Right ventricle myocardium inferior (tissue), 1 donor: Measurements from ENCODE around the gene GPR176. TPM values are rescaled to one million over a fixed set of nuclear protein-coding genes. Genes with fewer than 3 reads are reported as not detected.

Source experiments
- ATAC-seq: fragments of 200-7000 bp; cut with Tn5 transposase; one replicate; pipeline ENCODE4 v1.9.1; 2020; ENCODE audit warnings: mild to moderate bottlenecking, moderate library complexity
- DNase-seq: peaks from one replicate; pipeline ENCODE4 v3.0.0; 2021; ENCODE audit errors: missing footprints
- intact Hi-C: fragments of 100-400 bp; cut with DNase I; formaldehyde crosslinking; loops from one replicate; pipeline ENCODE4 v1.11.0; 2022
- total RNA-seq: library from RNA; stranded (reverse); fragmentation: NEBNext Ultra II Directional; extraction: Animal tissue kit (Norgen Biotek cat#: 25700); gene quantifications from one replicate; pipeline ENCODE4 v1.2.1, GENCODE V29; 2021
- donor health status: DM: no; HTN: yes; CAD: no; lungs with severe emphysema.

The GPR176 gene
- total RNA-seq, 1 donor from 2014 or later = 1.8 TPM

- intact Hi-C loops = no loop called here
- ATAC-seq (no peak), DNase-seq (no peak)
Observed at GRCh38 chr15:39794954-39795353, 125.1 kb downstream of the GPR176 start.

GRCh38 chr15:39793923-39794322, 126.1 kb downstream of the GPR176 start:
- no peak for ATAC-seq
- DNase-seq = no peak
- intact Hi-C loops = loop anchor here (1.0 kb wide), 1 partner anchor 60 kb away; no protein-coding TSS in a partner anchor

GRCh38 chr15:39792844-39793335, 127.2 kb downstream of the GPR176 start:
- DNase-seq (no peak), ATAC-seq (no peak)
- intact Hi-C loops = loop anchor here (1.0 kb wide), 1 partner anchor 61 kb away; no protein-coding TSS in a partner anchor

GRCh38 chr15:39792025-39792843, 127.8 kb downstream of the GPR176 start:
- DNase-seq (no peak), ATAC-seq (peak; percentile 59)
- intact Hi-C loops = no loop called here

GRCh38 chr15:39789736-39790135, 130.3 kb downstream of the GPR176 start:
- intact Hi-C loops = loop anchor here (5.0 kb wide), 3 partner anchors 83 to 188 kb away; partner anchors contain the start of gene EIF2AK4
- ATAC-seq (no peak), DNase-seq (no peak)

GRCh38 chr15:39788800-39789565, 131.1 kb downstream of the GPR176 start:
- intact Hi-C loops = loop anchor here (5.0 kb wide), 3 partner anchors 83 to 188 kb away; partner anchors contain the start of gene EIF2AK4
- ATAC-seq (no peak), DNase-seq (no peak)

- no peak for DNase-seq
- ATAC-seq = no peak
- intact Hi-C loops = loop anchor here (5.0 kb wide), 3 partner anchors 84 to 189 kb away; partner anchors contain the start of gene EIF2AK4
Observed at GRCh38 chr15:39788108-39788507, 132.0 kb downstream of the GPR176 start.

GRCh38 chr15:39787479-39787878, 132.6 kb downstream of the GPR176 start:
- ATAC-seq (no peak), DNase-seq (no peak)
- intact Hi-C loops = loop anchor here (5.0 kb wide), 3 partner anchors 85 to 190 kb away; partner anchors contain the start of gene EIF2AK4

- no peak for DNase-seq
- no peak for ATAC-seq
- intact Hi-C loops = loop anchor here (5.0 kb wide), 3 partner anchors 86 to 191 kb away; partner anchors contain the start of gene EIF2AK4
Observed at GRCh38 chr15:39786447-39787056, 133.5 kb downstream of the GPR176 start.

GRCh38 chr15:39785841-39786240, 134.2 kb downstream of the GPR176 start:
- intact Hi-C loops = loop anchor here (5.0 kb wide), 3 partner anchors 86 to 191 kb away; partner anchors contain the start of gene EIF2AK4
- ATAC-seq = no peak
- no peak for DNase-seq

- ATAC-seq (no peak), DNase-seq (no peak)
- intact Hi-C loops = loop anchor here (5.0 kb wide), 3 partner anchors 87 to 192 kb away; partner anchors contain the start of gene EIF2AK4
Observed at GRCh38 chr15:39785139-39785538, 134.9 kb downstream of the GPR176 start.

- intact Hi-C loops = loop anchor here (5.0 kb wide), 5 partner anchors 88 to 323 kb away; partner anchors contain the start of genes BMF, EIF2AK4 and SRP14
- no peak for ATAC-seq
- DNase-seq = no peak
Observed at GRCh38 chr15:39784638-39785037, 135.4 kb downstream of the GPR176 start.

GRCh38 chr15:39784125-39784524, 135.9 kb downstream of the GPR176 start:
- intact Hi-C loops = loop anchor here (5.0 kb wide), 2 partner anchors 253 to 323 kb away; partner anchors contain the start of genes BMF and SRP14
- DNase-seq (no peak), ATAC-seq (no peak)

- no peak for DNase-seq
- intact Hi-C loops = loop anchor here (5.0 kb wide), 2 partner anchors 254 to 324 kb away; partner anchors contain the start of genes BMF and SRP14
- no peak for ATAC-seq
Observed at GRCh38 chr15:39783244-39783820, 136.7 kb downstream of the GPR176 start.

- DNase-seq (peak; percentile 98), ATAC-seq (peak; percentile 99)
- intact Hi-C loops = loop anchor here (5.0 kb wide), 2 partner anchors 255 to 325 kb away; partner anchors contain the start of genes BMF and SRP14
Observed at GRCh38 chr15:39782441-39783138, 137.5 kb downstream of the GPR176 start, which contains the start of gene FSIP1. Gene FSIP1 (minus strand): TSS chr15:39782841. CDS start chr15:39776524, 6,317 bp downstream.

GRCh38 chr15:39781967-39782302, 138.1 kb downstream of the GPR176 start:
- ATAC-seq (no peak), DNase-seq (no peak)
- intact Hi-C loops = loop anchor here (5.0 kb wide), 2 partner anchors 255 to 325 kb away; partner anchors contain the start of genes BMF and SRP14
